Suppressor macrophage (primary cell): ENCODE measurements around the gene CDK11A.
"Not testable (repeated sequence)": the region's sequence is repeated elsewhere in the genome, so short reads cannot be mapped to it uniquely, and the experiment has no call there.

ENCODE experiments used
- DNase-seq, 4 experiments: peaks; one replicate each; pipeline ENCODE4 v3.0.0-alpha.2; 2020 to 2022

Gene CDK11A

DNA sequence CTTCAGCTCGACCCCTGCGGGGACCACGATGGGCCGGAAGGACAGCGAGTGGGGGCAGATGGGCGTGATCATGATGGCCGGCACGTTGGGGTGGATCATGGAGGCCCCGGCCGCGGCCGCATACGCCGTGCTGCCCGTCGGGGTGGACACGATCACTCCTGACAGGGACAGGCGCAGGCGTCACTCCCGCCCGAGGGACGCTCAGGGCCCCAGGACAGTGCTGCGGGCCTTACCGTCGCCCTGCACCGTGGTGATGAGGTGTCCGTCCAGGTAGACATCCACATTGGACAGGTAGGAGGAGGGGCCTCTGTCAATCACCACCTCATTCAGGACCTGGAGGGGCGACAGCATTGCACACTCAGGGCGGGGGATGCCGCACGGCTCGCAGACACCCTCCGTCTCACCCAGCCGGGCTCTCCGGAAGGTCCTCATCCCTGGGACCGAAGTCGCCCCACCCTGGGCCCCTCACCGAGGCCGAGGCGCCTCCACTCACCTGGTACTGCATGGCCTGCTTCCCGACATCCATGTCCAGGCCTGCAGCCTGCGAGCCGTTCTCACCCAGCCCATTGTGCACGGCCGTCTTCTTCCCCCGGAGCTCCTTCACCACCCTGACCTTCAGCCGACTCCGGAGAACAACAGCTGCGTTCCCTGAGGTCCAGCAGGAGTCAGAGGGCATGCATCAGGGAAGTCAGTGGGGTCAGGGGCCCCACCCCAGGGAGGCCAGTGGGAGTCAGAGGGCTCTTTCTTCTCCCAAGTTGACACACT lies 30.1 kb upstream of the CDK11A start:
- DNase-seq = no peak

DNA sequence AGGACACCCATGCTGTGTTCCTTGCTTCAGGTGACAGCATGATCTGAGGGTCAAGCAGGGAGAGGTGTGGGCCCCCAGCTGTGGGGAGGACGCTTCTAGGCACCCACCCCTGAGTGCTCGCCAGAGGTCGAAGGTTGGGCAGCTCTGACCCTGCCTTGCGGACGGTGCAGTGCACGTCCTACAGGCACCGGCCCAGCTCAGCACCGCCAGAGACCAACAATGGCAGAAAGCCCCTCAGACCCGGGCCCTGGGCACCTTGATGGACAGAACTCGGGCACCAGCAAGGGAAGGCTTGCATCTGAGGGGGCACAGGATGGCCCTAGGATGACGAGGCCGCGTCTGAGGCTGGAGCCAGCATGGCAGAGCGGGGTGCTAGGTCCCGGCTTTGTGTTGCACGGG lies 29.4 kb upstream of the CDK11A start:
- no peak for DNase-seq

DNA sequence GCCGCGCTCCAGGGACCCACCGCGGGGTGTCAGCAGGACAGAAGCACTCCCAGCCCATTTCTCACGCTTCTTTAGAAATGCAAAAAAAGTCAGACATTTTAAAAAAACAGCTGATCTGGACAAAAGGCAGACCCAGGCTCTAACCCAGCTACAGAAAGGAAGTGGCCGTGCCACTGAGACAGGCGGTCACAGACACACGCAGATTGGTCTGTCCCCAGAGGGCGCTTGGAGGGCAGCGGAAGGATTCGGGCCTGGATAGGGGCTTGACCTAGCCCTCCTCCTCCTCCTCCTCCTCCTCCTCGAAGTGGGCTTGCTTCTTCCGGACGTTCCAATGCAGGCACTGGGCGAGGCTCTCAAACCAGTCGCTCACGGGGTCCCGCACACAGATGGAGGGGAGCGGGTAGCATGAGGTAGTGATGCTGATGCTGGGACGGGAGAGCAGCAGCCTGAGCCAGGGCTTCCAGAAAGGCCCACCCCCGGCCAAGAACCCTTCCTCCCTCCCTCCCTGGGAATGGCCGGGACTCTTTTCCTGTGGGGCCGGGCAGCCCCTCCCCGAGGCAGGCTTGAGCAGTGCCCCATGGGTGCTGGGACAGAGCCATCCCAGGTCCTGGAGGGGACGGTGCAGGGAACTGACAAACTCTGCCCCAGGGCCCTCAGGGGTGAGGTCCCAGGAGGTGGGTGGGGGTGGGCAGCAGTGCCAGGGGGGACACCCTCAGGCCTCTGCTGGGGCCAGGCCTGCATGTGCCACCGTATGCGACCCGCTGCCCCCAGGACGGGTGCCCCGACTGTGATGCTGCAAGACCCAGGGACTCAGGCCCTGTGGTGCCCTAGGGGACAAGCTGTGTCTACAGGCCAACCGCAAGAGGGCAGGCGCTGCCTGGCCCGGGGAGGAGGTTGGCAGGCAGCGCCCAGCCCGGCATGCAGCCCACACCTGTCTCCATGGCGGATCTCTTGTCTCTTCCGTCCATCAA lies 28.8 kb upstream of the CDK11A start:
- DNase-seq = no peak

DNA sequence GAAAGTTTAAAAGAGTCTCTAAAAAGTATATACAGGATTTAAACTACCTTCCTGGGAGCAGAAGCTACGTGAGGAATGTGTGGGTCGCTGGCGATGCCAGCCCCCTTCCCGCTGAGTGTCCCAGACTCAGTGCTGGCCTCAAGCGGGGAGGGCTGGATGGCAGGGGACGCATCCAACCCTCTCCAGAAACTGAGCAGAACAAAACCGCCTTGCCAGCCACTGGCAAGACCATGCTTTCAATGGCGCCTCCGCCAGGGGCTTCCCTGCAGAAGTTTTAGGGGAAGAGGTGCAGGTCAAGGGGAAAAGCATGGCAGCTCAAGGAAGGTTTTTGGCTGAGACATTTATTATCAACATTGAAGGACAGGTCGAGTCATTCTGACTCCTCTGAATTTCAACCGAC lies 28.0 kb upstream of the CDK11A start:
- DNase-seq = no peak

DNA sequence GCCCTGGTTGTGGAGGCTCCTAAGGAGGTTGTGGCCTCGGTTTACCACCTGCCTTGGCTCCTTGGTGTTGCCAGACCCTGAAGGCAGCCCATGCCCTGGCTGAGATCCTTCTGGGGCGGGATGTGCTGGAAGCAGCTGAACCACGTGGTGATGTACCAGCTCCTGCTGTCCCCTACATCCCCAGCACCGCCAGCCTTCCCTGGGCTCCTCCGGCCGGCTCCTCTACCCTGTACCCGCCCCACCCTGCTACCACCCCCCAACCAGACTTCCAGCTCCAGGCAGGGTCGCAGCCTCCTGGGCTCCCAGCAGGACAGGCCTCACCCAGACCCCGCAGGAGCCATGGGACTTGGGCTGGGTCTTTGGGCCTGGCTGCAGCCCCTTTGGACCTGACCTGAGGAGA lies 25.8 kb upstream of the CDK11A start:
- not testable (repeated sequence) for DNase-seq

DNA sequence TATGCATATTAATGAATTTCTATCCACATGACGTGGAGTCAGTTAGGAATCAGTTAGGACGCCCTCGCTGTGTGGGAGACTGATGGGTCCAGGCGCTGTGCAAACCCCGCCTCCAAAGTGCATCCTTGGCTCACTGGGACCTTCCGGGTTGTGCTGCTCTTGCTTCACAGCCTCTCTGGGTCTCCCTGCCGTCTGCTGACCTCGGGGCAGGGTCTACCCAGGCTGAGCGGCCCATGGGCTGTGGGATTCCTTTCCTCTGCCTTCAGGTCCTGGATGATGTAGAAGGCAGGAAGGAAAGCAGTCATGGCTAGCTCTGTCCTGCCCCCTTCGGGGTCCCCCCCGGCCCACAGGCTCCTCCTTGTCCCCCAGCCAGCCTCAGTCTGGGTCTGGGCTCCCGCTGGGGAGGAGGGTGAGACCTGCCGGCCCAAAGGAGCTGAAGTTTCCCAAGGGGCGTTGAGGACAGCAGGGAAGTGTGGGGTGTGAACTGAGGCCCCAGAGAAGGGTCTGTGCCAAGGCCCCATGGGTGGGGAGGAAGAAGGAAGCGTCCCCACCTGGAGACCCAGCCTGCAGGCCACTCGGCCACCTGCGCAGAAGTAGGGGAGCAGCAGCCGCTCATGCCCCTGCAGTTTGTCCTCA lies 24.6 kb upstream of the CDK11A start:
- no peak for DNase-seq

DNA sequence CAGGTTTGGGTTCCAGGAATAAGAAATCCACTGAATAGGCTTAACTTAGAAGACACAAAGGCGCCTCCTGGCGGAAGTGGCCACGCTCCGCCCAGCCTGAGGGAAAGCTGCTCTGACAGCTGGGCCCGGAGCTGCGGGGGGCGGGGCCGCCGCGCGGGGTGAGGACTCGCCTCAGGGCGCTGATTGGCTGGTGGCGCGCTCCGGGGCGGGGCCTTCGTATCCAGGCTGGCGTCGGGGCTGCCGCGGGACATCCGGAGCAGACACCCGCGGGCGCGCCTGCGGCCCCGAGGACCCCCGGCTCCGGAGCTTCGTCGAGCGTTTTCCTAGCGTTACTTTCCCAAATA lies 22.4 kb upstream of the CDK11A start:
- not testable (repeated sequence) for DNase-seq

DNA sequence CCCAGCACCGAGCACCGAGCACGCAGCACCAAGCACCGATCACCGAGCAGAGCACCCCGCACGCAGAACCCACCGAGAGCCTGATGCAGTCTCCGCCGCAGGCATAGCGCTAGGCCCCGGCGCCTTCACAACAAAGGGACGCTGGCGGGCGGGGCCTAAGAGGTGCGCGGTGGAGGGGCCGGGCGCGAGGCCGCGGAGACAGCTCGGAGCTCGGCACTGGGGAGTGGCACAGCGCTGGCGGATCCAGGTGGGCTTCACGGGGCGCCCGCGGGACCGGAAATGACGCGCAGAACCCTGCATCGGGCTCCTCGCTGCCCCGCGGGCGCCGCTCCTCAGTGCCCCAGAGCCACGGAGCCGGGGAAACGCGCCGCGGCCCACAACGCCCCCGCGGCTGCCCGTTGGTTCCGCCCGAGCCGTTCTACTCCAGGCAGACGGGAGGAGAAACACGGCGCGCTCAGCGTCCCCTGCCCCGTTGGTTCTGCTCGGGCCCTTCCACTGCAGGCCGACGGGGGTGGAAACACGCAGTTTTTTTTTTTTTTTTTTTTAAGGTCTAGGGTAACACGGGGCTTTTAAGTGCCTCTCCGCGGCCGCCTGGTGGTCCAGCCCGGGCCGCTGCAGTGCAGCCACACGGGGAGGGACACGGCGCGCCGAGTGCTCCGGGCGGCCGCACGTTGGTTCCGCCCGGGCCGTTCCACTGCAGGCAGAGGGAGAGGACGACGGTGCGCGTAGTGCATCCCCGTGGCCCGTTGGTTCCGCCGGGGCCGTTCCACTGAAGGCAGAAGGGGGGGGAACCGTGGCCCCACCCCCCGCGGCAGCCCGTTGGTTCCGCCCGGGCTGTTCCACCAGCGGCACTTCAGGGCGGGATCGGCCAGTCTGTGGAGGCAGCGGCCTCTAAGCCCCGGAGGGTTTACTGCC lies 21.8 kb upstream of the CDK11A start:
- DNase-seq = peak; percentile 73 to 94 (median 75)

DNA sequence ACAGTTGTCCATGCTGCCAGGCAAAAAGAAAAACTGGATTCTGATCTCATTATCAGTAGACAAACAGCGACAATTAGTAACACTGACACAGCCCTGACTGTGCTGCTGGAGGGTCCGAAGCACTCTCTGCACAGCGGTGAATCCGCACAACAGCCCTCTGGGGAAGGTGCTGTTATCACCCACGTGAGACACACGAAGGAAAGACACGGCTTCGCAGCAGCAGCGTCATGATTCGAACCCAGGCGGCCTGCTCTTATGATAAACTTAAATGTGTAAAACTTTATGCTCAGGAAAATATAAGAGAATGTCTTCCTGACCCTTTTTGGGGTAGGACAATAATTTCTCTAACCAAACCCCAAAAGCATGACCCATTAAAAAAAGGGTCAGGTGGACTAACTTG lies 18.4 kb upstream of the CDK11A start:
- DNase-seq = not testable (repeated sequence)

DNA sequence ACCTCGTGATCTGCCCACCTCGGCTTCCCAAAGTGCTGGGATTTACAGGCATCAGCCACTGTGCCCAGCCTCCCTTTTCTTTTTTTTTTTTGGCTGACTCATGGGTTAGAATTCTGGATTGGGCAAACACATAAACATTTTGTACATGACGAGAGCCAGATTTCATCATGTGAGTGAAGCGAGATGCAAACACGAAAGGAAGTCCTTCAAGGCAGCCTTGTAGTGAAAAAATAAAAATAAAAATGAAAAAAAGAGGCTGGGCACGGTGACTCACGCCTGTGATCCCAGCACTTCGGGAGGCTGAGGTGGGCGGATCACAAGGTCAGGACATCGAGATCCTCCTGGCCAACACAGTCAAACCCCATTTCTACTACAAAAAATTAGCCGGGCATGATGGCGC lies 16.9 kb upstream of the CDK11A start:
- peak; percentile 77 to 94 (median 84) for DNase-seq

DNA sequence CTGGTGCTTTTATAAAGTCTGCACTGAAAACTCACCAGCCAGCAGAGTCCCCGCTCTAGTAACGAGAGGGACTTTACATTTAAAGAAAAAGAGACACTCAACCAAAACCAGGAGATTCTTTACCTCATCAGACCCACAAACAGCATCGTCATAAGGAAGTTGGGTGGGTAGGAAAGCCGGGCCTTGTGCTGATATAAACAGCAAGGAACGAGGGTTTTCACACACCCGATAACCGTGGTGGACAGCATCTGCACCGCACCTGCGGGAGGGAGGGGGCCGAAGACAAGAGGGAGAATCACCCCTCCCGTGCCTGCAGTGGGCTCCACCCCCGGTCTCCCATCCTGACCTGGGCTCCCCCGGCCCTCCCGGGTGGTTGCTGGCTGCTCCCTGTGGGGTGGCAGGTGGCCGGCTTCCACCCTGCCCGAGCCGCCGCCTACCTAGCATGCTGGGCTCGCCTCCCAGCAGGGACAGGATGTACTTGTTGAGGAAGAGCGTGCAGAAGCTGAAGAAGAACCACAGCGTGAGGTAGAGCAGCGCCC lies 14.7 kb upstream of the CDK11A start:
- DNase-seq = not testable (repeated sequence)

DNA sequence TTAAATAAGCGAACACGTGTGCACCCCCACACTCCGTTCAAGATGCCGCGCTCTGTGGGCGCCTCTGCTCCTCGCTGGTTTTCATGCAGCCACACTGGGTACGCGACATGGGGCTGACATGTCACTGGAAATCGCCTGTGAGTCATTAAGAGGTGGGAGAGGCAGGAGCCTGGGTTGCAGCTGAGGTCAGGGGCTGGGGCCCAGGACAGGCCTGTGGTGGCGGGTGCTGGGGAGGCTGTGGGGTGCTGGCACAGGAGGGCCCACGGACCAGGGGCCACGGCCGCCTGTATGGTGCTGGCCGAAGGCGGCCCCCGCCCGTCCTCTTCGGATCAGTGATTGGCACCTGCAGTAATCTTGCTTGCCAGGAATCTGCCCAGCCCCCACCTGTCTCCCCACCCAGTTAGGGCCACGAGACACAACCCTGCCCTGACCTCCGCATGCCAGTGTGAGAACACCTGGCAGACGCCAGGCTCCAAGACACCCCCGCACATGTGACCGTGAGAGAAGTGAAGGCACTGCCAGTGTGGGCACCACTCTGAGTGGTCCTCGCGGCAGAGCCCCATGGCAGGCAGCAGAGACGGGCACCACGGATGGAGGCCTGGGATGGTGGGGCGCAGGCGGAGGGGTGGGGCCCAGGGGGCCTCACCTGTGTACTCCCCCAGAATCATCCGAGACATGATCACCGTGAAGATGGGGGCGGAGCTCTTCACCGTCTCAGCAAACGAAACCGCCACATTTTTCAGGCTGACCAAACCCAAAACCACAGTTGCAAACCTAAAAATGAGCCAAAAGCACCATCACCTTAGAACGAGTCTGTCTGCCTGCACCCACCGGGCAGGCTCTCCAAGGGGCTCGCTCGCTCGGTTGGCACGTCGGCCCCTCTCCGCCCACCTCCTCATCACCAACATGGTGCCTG lies 13.8 kb upstream of the CDK11A start:
- not testable (repeated sequence) for DNase-seq

DNA sequence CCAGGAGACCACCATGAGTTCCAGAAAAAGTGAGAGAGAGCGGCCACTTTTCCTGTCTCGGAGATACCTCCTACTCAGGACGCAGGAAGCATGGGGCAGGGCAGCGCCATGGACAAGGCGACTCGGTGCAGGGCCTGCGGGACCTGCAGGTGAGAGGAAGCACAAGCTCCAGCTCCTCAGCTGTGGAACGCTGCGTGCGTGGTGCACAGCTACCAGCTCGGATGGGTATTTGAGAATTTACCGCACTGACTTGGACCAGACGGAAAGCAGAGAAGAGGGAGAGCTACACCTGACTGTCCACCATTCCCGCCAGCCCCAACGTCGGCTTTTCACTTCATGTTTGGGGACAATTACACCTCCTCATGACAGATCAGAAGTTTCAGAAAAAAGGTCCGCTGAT lies 8.2 kb upstream of the CDK11A start:
- no peak for DNase-seq

DNA sequence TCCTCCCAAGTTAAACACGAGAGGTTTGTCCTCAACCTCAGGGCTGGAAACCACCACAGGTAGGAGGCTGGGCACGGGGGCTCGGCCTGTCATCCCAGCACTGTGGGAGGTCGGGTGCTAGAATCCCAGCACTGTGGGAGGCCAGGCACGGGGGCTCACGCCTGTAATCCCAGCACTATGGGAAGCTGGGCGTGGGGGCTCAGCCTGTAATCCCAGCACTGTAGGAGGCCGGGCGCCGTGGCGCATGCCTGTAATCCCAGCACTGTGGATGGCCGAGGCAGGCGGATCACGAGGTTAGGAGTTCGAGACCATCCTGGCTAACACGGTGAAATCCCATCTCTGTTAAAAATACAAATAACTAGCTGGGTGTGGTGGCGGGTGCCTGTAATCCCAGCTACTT lies 6.7 kb upstream of the CDK11A start:
- no peak for DNase-seq

DNA sequence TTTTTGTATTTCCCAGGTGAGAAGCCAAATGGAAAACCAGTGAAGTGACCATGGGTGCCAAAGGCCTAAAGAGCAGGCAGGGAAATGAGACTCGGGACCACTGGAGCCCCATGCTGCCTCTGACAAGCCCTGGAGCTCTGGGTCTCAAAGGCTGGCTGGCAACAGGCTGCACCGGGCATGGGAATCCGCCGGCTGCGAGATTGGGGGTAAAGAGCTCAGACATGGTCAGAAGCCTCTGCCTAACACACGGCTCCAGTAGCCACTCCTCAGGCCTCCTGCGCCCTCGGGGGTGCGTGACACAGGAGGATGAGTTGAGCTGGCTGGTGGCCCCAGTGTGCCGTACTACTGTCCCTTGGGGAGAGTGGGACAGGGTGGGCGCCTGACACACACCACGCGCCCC lies 6.1 kb upstream of the CDK11A start:
- not testable (repeated sequence) for DNase-seq

DNA sequence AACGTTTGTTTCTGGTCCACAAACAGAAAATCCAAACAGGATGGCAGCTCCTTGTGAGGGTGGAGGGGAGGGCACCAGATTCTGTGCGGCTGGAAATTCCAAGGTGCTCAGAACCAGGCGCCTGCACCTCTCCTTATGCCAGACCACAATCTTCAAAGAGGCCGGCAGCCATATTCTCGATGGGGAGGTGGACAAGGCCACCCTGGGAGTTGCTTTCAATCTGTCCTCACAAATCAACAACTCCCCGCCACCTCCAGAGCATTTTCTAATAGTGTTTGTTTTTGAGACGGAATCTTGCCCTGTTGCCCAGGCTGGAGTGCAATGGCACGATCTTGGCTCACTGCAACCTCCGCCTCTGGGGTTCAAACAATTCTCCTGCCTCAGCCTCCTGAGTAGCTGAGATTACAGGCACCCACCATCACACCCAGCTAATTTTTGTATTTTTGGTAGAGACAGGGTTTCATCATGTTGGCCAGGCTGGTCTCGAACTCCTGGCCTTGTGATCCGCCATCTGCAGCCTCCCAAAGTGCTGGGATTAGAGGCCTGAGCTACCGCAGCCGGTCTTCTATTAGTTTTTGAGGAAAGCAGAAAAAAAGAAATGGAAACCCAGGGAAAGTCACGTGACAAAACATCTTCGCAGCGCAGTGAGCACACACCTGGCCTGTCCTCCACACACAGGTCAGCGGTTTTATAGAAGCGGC lies 5.1 kb upstream of the CDK11A start:
- DNase-seq = not testable (repeated sequence)

DNA sequence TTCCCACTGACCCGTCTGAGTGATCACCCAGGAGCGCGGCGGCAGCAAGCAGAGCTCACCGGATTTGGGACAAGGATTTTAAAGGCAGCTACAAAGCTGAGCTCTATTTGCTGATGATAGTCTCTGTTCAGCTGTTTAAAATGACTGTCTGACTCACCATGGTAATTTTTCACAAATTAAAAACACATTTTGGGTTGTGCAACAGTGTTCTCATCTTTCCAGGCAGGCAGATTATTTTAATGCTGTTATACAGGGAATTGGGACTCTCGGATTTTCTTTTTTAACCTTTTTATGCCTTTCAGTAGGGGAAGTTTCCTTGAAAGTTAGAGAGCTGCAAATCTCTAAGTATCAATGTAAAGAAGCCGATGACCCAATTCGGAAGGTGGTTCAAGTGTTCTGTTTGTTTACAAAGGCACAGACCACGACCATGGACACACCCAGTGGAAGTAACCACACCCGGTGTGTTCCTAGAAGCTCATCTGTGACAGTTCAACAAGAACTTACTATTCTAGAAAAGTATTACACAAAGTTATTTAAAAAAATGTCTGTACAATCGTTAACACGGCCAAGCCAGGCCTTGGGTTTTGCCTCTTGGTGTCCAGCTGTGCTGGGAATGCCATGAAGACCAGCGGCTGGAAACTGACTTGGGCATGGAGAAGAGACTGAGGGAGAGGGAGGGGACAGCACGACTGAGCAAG lies 4.3 kb upstream of the CDK11A start:
- DNase-seq = not testable (repeated sequence)

DNA sequence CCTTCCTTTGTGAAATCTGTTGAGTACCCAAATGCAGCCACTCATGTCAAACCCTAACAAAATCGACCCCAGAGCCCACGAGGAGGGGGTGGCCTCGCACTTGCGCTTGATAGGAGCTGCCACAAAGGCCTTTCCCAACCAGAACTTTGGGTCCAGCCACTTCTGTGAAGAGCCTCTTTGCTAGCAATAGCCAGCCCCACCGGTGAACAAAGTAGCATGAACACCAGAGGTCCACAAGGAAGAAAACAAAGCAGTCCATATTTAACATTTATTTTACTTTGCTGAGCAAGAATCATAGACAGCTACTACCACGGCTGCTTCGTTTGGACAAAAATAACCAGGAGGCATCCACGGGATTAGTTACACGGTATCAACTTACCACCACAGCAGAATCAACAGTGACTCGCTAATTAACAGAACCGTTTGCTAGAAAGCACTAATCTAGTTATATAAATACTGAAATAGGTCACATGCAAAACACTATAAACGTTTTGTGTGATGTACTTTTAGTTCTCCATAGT lies 3.0 kb upstream of the CDK11A start:
- not testable (repeated sequence) for DNase-seq

DNA sequence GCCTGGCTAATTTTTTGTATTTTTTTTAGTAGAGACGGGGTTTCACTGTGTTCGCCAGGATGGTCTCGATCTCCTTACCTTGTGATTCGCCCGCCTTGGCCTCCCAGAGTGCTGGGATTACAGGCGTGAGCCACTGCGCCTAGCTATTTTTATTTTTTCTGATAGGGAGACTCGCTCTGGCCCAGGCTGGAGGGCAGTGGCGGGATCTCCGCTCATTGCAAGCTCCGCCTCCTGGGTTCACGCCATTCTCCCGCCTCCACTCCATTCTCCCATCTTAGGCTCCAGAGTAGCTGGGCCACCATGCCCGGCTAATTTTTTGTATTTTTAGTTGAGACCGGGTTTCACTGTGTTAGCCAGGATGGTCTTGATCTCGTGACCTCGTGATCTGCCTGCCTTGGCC lies 1.9 kb upstream of the CDK11A start:
- DNase-seq = not testable (repeated sequence)
